ENCODE data around the gene RACK1. TPM values are rescaled to one million over a fixed set of nuclear protein-coding genes. Genes with fewer than 3 reads are reported as not detected.

RACK1 gene
- total and polyA plus RNA-seq, 2 of the 13 experiments (the other 11 are each of a cell fraction or from before 2014, with no cell fraction given): 2,514 to 6,141 TPM

DNA sequence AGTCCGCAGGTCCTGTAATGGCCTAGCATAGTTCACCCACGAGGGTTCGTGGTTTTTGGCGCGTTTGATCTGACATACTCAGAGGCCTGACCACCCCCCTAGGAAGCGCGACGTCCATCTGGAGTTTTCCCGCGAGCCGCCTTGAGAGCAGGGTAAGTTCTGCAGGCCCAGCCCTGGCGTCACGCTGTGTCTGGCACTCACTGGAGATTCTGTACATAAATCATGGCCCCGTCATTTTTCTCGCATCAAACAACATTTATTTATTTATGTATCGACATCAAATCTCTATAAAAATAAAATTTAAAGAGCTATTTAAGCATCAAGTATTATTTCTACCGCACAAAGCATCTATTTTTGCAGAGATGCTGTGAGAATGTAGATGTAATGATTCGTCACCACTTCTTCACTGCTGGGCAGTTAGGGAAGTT is 21.1 kb downstream of the RACK1 start (continued):
- peak; percentile 27; the same call in 1 of the 2 replicates for TF ChIP-seq ARNTL (CRISPR knock-in tag; IDR thresholded peaks at IDR 0.05)
- peak; percentile 24; the same call in 1 of the 2 replicates for TF ChIP-seq ZNF34 (CRISPR knock-in tag; IDR thresholded peaks at IDR 0.05; ENCODE audit: borderline replicate concordance)
- TF ChIP-seq, protein P1, sequence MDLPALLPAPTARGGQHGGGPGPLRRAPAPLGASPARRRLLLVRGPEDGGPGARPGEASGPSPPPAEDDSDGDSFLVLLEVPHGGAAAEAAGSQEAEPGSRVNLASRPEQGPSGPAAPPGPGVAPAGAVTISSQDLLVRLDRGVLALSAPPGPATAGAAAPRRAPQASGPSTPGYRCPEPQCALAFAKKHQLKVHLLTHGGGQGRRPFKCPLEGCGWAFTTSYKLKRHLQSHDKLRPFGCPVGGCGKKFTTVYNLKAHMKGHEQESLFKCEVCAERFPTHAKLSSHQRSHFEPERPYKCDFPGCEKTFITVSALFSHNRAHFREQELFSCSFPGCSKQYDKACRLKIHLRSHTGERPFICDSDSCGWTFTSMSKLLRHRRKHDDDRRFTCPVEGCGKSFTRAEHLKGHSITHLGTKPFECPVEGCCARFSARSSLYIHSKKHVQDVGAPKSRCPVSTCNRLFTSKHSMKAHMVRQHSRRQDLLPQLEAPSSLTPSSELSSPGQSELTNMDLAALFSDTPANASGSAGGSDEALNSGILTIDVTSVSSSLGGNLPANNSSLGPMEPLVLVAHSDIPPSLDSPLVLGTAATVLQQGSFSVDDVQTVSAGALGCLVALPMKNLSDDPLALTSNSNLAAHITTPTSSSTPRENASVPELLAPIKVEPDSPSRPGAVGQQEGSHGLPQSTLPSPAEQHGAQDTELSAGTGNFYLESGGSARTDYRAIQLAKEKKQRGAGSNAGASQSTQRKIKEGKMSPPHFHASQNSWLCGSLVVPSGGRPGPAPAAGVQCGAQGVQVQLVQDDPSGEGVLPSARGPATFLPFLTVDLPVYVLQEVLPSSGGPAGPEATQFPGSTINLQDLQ (CRISPR knock-in tag; IDR thresholded peaks at IDR 0.05): 0 out of 2 replicates have a peak, but pooled peaks have one; percentile 17
- 0 out of 2 replicates have a peak, but pooled peaks have one; percentile 8 for TF ChIP-seq KLF11 (CRISPR knock-in tag; IDR thresholded peaks at IDR 0.05)
- TF ChIP-seq, protein P2, sequence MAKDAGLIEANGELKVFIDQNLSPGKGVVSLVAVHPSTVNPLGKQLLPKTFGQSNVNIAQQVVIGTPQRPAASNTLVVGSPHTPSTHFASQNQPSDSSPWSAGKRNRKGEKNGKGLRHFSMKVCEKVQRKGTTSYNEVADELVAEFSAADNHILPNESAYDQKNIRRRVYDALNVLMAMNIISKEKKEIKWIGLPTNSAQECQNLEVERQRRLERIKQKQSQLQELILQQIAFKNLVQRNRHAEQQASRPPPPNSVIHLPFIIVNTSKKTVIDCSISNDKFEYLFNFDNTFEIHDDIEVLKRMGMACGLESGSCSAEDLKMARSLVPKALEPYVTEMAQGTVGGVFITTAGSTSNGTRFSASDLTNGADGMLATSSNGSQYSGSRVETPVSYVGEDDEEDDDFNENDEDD (CRISPR knock-in tag; IDR thresholded peaks at IDR 0.05; ENCODE audit: borderline replicate concordance): 0 out of 2 replicates have a peak, but pooled peaks have one; percentile 14
- 0 out of 2 replicates have a peak, but pooled peaks have one; percentile 1 for TF ChIP-seq MXD4 (CRISPR knock-in tag; IDR thresholded peaks at IDR 0.05)
- TF ChIP-seq, protein P3, sequence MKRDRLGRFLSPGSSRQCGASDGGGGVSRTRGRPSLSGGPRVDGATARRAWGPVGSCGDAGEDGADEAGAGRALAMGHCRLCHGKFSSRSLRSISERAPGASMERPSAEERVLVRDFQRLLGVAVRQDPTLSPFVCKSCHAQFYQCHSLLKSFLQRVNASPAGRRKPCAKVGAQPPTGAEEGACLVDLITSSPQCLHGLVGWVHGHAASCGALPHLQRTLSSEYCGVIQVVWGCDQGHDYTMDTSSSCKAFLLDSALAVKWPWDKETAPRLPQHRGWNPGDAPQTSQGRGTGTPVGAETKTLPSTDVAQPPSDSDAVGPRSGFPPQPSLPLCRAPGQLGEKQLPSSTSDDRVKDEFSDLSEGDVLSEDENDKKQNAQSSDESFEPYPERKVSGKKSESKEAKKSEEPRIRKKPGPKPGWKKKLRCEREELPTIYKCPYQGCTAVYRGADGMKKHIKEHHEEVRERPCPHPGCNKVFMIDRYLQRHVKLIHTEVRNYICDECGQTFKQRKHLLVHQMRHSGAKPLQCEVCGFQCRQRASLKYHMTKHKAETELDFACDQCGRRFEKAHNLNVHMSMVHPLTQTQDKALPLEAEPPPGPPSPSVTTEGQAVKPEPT (CRISPR knock-in tag; IDR thresholded peaks at IDR 0.05; ENCODE audit: low read depth): no peak
- TF ChIP-seq JUN (CRISPR knock-in tag; IDR thresholded peaks at IDR 0.05): 0 out of 2 replicates have a peak, but pooled peaks have one; percentile 1
- TF ChIP-seq ASH2L (IDR thresholded peaks at IDR 0.05; ENCODE audit: insufficient read length, low read depth, low read length): no peak
- peak; percentile 19 for TF ChIP-seq ZNF687 (CRISPR knock-in tag; IDR thresholded peaks at IDR 0.05)
- no peak for TF ChIP-seq PPARG (CRISPR knock-in tag; conservative IDR thresholded peaks at IDR 0.05)
- TF ChIP-seq ZFY (CRISPR knock-in tag; IDR thresholded peaks at IDR 0.05): peak; percentile 12; the same call in 1 of the 2 replicates
- TF ChIP-seq SKI (IDR thresholded peaks at IDR 0.05; ENCODE audit: partially characterized antibody): no peak
- 0 out of 2 replicates have a peak, but pooled peaks have one; percentile 1 for TF ChIP-seq DMTF1 (CRISPR knock-in tag; IDR thresholded peaks at IDR 0.05)
- TF ChIP-seq ZNF431 (CRISPR knock-in tag; IDR thresholded peaks at IDR 0.05; ENCODE audit: borderline replicate concordance, low read depth): 0 out of 2 replicates have a peak, but pooled peaks have one; percentile 16
- TF ChIP-seq ZNF510 (CRISPR knock-in tag; IDR thresholded peaks at IDR 0.05; ENCODE audit: low read depth): 0 out of 2 replicates have a peak, but pooled peaks have one; percentile 4
- TF ChIP-seq ZNF232 (CRISPR knock-in tag; IDR thresholded peaks at IDR 0.05; ENCODE audit: borderline replicate concordance): peak; percentile 6; the same call in 1 of the 2 replicates

Measured in HepG2 (cell line).